HepG2 (cell line): ENCODE measurements around the gene TAF8. TPM values are rescaled to one million over a fixed set of nuclear protein-coding genes. Genes with fewer than 3 reads are reported as not detected.
A peak's percentile ranks its signal among the peaks of the same experiment; 100 is the strongest.

ENCODE experiments used
- HBP1 ChIP-seq: IDR thresholded peaks from 2 replicates; pipeline ENCODE4 v1.6.1; 2016; ENCODE audit warnings: low read depth, control low read depth
- HIVEP1 ChIP-seq: sonication (generic); formaldehyde crosslinking; IDR thresholded peaks from 2 replicates; pipeline ENCODE4 v1.4.0; 2020; ENCODE audit warnings: mild to moderate bottlenecking, missing genetic modification reagents
- HMG20A ChIP-seq: IDR thresholded peaks from 2 replicates; pipeline ENCODE4 v1.6.1; 2016; ENCODE audit warnings: borderline replicate concordance
- HNRNPUL1 ChIP-seq: fragments of 200-400 bp; formaldehyde crosslinking; IDR thresholded peaks from 2 replicates; pipeline ENCODE4 v1.6.1; 2017; ENCODE audit warnings: low read depth, mild to moderate bottlenecking, low read length, moderate library complexity
- KAT7 ChIP-seq: IDR thresholded peaks from 2 replicates; pipeline ENCODE4 v1.6.1; 2018; ENCODE audit warnings: borderline replicate concordance, missing compliant biosample characterization
- KDM3A ChIP-seq: IDR thresholded peaks from 2 replicates; pipeline ENCODE4 v1.6.1; 2018; ENCODE audit warnings: low read depth, missing compliant biosample characterization
- MBD4 ChIP-seq: IDR thresholded peaks from 2 replicates; pipeline ENCODE4 v1.6.1; 2012; ENCODE audit warnings: low read length, inconsistent platforms, borderline replicate concordance
- PHF5A ChIP-seq: IDR thresholded peaks from one replicate; pipeline ENCODE4 v1.6.1; 2018; ENCODE audit warnings: low read depth, missing genetic modification reagents; ENCODE audit not compliant: unreplicated experiment
- PRMT3 ChIP-seq: sonication (generic); formaldehyde crosslinking; IDR thresholded peaks from 2 replicates; pipeline ENCODE4 v1.8.1; 2022; ENCODE audit warnings: low read depth, mild to moderate bottlenecking, moderate library complexity, missing genetic modification reagents, borderline replicate concordance
- RARG ChIP-seq: sonication (generic); formaldehyde crosslinking; IDR thresholded peaks from 2 replicates; pipeline ENCODE4 v1.4.0; 2020; ENCODE audit warnings: low read depth, mild to moderate bottlenecking, missing genetic modification reagents
- TFDP2 ChIP-seq: sonication (generic); formaldehyde crosslinking; IDR thresholded peaks from 2 replicates; pipeline ENCODE4 v1.4.0; 2020; ENCODE audit warnings: missing genetic modification reagents
- YEATS4 ChIP-seq: sonication (generic); formaldehyde crosslinking; IDR thresholded peaks from 2 replicates; pipeline ENCODE4 v1.4.0; 2020; ENCODE audit warnings: missing genetic modification reagents, borderline replicate concordance
- ZFP1 ChIP-seq: IDR thresholded peaks from 2 replicates; pipeline ENCODE4 v1.6.1; 2016
- ZNF124 ChIP-seq: sonication (generic); formaldehyde crosslinking; IDR thresholded peaks from 2 replicates; pipeline ENCODE4 v1.4.0; 2020; ENCODE audit warnings: missing genetic modification reagents
- ZNF17 ChIP-seq: sonication (generic); formaldehyde crosslinking; IDR thresholded peaks from 2 replicates; pipeline ENCODE4 v1.5.0; 2020; ENCODE audit warnings: mild to moderate bottlenecking, missing genetic modification reagents
- ZNF530 ChIP-seq: sonication (generic); formaldehyde crosslinking; IDR thresholded peaks from 2 replicates; pipeline ENCODE4 v1.5.0; 2020; ENCODE audit warnings: low read depth, mild to moderate bottlenecking, missing genetic modification reagents
- ZNF782 ChIP-seq: sonication (generic); formaldehyde crosslinking; IDR thresholded peaks from 2 replicates; pipeline ENCODE4 v1.4.0; 2020; ENCODE audit warnings: missing genetic modification reagents, mild to moderate bottlenecking, borderline replicate concordance
- polyA plus RNA-seq, 8 experiments: library from polyadenylated mRNA; depleted of rRNA in 3 of 8; stranded (reverse) in 7 of 8; unstranded in 1 of 8; fragments of >200 nt; fragmentation: Illumina TruSeq in 4 of 8; extraction: Trizol in 4 of 8; gene quantifications; 2 replicates each; pipeline versions ENCODE4 v1.2.1 to v1.2.3, GENCODE V29; 2011 to 2016; ENCODE audit warnings: low read depth in 4 of 8, missing spikeins in 1 of 8, mixed read lengths in 1 of 8; ENCODE audit not compliant: insufficient read depth in 1 of 8
- total RNA-seq, 5 experiments: library from RNA; depleted of rRNA; stranded (reverse); fragments of >200 nt; fragmentation: Illumina TruSeq; extraction: Trizol; gene quantifications; 2 replicates each; pipeline ENCODE4 v1.2.3, GENCODE V29; 2016; ENCODE audit warnings: low read depth in 1 of 5
- TF ChIP-seq, protein P1 (sequence below), 2 experiments: fragments of 450-650 bp in 1 of 2; sonication (generic) in 1 of 2; formaldehyde crosslinking; IDR thresholded peaks; 2 replicates each; pipeline versions ENCODE4 v1.5.0 to v1.8.0; 2020 to 2022; ENCODE audit warnings: mild to moderate bottlenecking in 1 of 2, missing genetic modification reagents in 1 of 2

Gene TAF8
- total and polyA plus RNA-seq, 2 of the 13 experiments (the other 11 are each of a cell fraction or from before 2014, with no cell fraction given) = 25.2 to 25.8 TPM

GRCh38 chr6:42043787-42044475, 6.4 kb upstream of the TAF8 start (continued):
- no peak for TF ChIP-seq PRMT3
- TF ChIP-seq PHF5A (CRISPR knock-in tag) = peak; percentile 42
- TF ChIP-seq HMG20A (CRISPR knock-in tag) = no peak
- TF ChIP-seq MBD4 = no peak
- no peak for TF ChIP-seq HNRNPUL1
- TF ChIP-seq ZNF782 (CRISPR knock-in tag) = no peak; the same call in 1 of the 2 replicates
- TF ChIP-seq KDM3A (CRISPR knock-in tag) = 0 out of 2 replicates have a peak, but pooled peaks have one; percentile 30
- TF ChIP-seq ZNF530 (CRISPR knock-in tag) = no peak
- TF ChIP-seq KAT7 (CRISPR knock-in tag) = no peak
- no peak for TF ChIP-seq TFDP2 (CRISPR knock-in tag)
- TF ChIP-seq HIVEP1 = no peak; the same call in 1 of the 2 replicates
- TF ChIP-seq, protein P1, sequence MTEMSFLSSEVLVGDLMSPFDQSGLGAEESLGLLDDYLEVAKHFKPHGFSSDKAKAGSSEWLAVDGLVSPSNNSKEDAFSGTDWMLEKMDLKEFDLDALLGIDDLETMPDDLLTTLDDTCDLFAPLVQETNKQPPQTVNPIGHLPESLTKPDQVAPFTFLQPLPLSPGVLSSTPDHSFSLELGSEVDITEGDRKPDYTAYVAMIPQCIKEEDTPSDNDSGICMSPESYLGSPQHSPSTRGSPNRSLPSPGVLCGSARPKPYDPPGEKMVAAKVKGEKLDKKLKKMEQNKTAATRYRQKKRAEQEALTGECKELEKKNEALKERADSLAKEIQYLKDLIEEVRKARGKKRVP (CRISPR knock-in tag; IDR thresholded peaks at IDR 0.05) = no peak
- TF ChIP-seq ZNF17 (CRISPR knock-in tag) = no peak
- TF ChIP-seq ZFP1 (CRISPR knock-in tag) = 0 out of 2 replicates have a peak, but pooled peaks have one; percentile 40
- no peak for TF ChIP-seq YEATS4 (CRISPR knock-in tag)
- TF ChIP-seq ZNF124 (CRISPR knock-in tag) = no peak
- no peak for TF ChIP-seq RARG
- TF ChIP-seq HBP1 (CRISPR knock-in tag) = peak; percentile 20; the same call in 1 of the 2 replicates
